GM21529 (cell line): ENCODE data around the gene RPS6KA4.
"Not testable (repeated sequence)": the region's sequence is repeated elsewhere in the genome, so short reads cannot be mapped to it uniquely, and the experiment has no call there.

Experiments used
- ATAC-seq: cut with Tn5 transposase; IDR thresholded peaks from one replicate; pipeline ENCODE4 v1.9.1; 2021; ENCODE audit not compliant: unreplicated experiment

RPS6KA4 gene

GRCh38 chr11:64415996-64416728 lies 57.2 kb downstream of the RPS6KA4 start:
- ATAC-seq = no peak

- not testable (repeated sequence) for ATAC-seq
These were observed 59.3 kb downstream of the RPS6KA4 start for GRCh38 chr11:64418233-64418632.

GRCh38 chr11:64419257-64419790 lies 60.4 kb downstream of the RPS6KA4 start:
- ATAC-seq = no peak

GRCh38 chr11:64419818-64420485 lies 61.0 kb downstream of the RPS6KA4 start:
- no peak for ATAC-seq
